A549 treated with AZD2906 at 1 μM for 4 hours (cell line): Measurements from ENCODE around the gene CAMKK1. TPM values are rescaled to one million over a fixed set of nuclear protein-coding genes. Genes with fewer than 3 reads are reported as not detected.

Experiments
- total RNA-seq: library from RNA; stranded (reverse); fragments of 200-300 nt; extraction: Qiagen RNA extraction; gene quantifications from 5 replicates; pipeline ENCODE4 v1.2.3, GENCODE V29; 2022

CAMKK1 gene
- 24.5 to 28.1 TPM (median 27.2 TPM) in 5 replicates for total RNA-seq

DNA sequence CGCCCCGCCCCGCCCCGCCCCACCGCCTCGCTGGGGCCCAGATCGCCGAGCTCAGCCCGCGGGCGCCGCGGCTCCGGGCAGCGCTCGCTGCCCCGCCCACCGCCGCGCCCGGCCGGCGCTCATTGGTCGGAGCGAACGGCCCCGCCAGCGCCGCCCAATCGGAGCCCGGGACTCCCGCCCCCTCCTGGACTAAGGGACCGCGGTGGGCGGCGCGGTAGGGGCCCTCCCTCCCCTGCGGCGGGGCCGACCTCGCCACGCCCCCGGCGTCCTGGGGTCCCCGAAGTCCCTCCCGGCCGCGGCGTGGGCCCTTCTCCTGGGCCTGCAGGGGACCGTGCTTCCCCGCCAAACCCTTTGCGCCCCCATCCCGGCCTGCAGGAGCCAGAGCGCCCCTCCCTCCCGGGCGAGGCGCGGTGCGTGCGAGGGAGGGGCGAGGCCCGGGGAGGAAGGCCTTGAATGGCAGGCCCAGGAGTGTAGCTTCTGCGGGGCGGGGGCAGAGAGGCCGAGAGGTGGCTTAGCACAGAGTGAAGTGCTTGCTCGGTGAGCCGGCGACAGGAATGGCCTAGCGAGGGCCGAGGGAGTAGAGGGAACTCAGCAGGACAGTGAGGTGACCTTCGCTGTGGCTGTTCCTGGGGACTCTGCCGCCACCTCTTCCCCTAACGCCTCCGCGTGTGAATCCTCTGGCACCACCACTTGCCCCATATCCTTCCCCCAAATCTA lies at the start of gene CAMKK1:
CAMKK1 (minus strand) TSS at position 51 of the 717 bp plus-strand sequence. CDS start 7,366 bp downstream, outside the sequence.

DNA sequence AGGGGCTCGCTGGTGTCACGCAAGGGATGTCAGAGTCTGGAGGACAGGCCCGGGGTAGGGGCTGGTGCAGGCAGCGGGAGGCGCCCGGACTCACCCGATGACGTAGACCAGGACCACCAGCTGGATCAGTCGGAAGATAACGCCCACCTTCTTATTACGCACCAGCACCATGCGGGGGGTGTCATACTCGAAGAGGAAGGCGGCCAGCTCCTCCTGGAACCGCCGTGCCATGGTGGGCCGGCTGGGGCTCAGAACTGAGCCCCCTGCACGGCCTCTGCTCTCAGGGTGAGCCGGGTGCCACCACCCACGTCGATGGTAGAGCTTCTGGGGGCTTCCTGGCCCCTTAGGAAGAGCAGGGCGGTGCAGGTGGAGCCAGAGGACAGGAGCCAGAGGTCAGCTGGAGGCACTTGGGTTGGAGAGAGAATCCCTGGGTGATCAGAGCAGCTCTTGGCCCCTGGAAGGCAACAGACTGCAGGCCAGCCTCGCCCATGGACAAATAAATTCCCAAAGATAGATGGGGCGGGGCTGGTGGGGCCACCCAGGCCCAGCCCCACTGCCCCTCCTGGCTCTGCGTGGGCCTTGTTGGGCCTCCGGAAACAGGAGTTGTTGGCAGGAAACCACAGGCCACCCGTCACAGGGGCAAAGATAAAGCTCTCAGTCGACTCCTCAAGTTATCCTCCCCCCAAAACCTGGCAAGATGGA lies 23.3 kb upstream of the CAMKK1 start, which contains the start of gene P2RX1:
P2RX1 (minus strand) TSS at position 471 of the 702 bp plus-strand sequence; CDS start at position 231, 240 bp downstream.

DNA sequence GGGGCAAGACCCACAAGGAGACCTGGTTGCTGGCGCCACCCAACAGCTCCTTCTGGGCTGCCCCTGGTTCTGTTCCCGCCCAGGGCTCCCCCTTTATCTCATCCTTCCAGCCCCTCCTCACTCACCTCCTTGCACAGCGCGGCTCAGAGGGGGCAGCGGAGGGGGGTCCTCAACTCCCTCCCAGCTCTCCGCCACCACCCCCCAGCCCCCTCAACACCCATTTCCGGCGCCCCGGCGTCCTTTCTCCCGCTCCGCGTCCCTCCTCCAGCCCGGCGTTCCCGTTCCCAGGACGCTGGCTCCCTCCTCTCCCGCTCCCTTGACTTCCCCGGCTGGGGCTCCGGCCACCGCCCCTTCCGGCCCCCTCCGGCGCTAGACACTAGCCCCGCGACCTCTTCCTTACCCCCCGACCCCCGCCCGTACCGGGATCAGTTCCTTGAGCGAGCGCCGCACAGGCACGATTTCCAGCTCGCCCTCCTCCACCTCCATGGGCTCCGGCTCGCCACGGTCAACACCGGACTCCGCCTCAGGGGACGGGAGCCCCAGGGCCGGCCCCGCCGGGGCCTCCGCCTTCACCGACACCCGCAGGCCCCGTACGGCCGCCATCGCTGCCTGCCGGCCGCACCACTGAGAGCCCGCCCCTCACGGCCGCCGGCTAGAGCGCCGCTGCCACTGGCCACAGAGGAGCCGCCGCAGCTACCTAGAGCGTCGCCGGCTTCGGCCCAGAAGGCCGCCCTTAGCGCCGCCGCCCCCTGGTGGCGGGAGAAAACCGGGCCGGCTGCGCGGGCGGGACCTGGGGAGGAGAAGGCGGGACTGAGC lies 47.0 kb downstream of the CAMKK1 start, which contains the start of gene NCBP3:
NCBP3 (minus strand) TSS at position 626 of the 816 bp plus-strand sequence; CDS start at position 603, 23 bp downstream.

Other genes starting within 250 kb of the CAMKK1 start
- 280 to 359 TPM (median 343 TPM) in 5 replicates for gene TAX1BP3, start 224.5 kb downstream of the CAMKK1 start, total RNA-seq
- gene EMC6, start 224.2 kb downstream of the CAMKK1 start, total RNA-seq: 110 to 161 TPM (median 150 TPM) in 5 replicates
- 16.3 to 24.9 TPM (median 22.8 TPM) in 5 replicates for gene P2RX5, start 196.9 kb downstream of the CAMKK1 start, total RNA-seq
- 11.9 to 14.8 TPM (median 12.3 TPM) in 5 replicates for gene HASPIN, start 169.2 kb downstream of the CAMKK1 start, total RNA-seq
- gene ITGAE, start 91.9 kb downstream of the CAMKK1 start, total RNA-seq: 85.6 to 89.3 TPM (median 88.0 TPM) in 5 replicates
- 26.8 to 32.3 TPM (median 31.0 TPM) in 5 replicates for gene NCBP3, start 46.8 kb downstream of the CAMKK1 start, total RNA-seq
- gene P2RX1, start 23.4 kb upstream of the CAMKK1 start, total RNA-seq: 0.08 TPM in 1 of 5 replicates, not detected in the others
- 4.3 to 5.3 TPM (median 4.7 TPM) in 5 replicates for gene ATP2A3, start 71.4 kb upstream of the CAMKK1 start, total RNA-seq
- 12.1 to 15.2 TPM (median 13.9 TPM) in 5 replicates for gene ZZEF1, start 250.0 kb upstream of the CAMKK1 start, total RNA-seq